Natural killer cell (primary cell): ENCODE data around the gene MIS18BP1. TPM values are rescaled to one million over a fixed set of nuclear protein-coding genes. Genes with fewer than 3 reads are reported as not detected.

Source experiments
- ATAC-seq, 3 donors: fragments of 150-1000 bp in 2 of 3; fragments of 200-7000 bp in 1 of 3; cut with Tn5 transposase; 1 replicate in 1 of 3; 2 replicates in 2 of 3; pipeline ENCODE4 v1.10.0; 2021; ENCODE audit warnings: mild to moderate bottlenecking in 2 of 3, moderate library complexity in 2 of 3
- DNase-seq, 2 donors: peaks; one replicate each; pipeline versions ENCODE4 v3.0.0 to v3.0.0-alpha.2; 2013 to 2021; ENCODE audit warnings: mixed read lengths in 1 of 2
- H3K27ac ChIP-seq: one replicate; pipeline ENCODE4 v1.5.1; 2013; ENCODE audit warnings: mild to moderate bottlenecking, low read length
- H3K27me3 ChIP-seq: one replicate; pipeline ENCODE4 v1.6.1; 2013; ENCODE audit warnings: low read length; ENCODE audit not compliant: control insufficient read depth, insufficient read depth
- H3K36me3 ChIP-seq: one replicate; pipeline ENCODE4 v1.6.1; 2013; ENCODE audit warnings: low read length; ENCODE audit not compliant: control insufficient read depth, insufficient read depth
- H3K4me1 ChIP-seq: one replicate; pipeline ENCODE4 v1.6.1; 2013; ENCODE audit warnings: low read length; ENCODE audit not compliant: control insufficient read depth, insufficient read depth
- H3K4me3 ChIP-seq: one replicate; pipeline ENCODE4 v1.5.1; 2013; ENCODE audit warnings: low read length
- H3K9me3 ChIP-seq: one replicate; pipeline ENCODE4 v1.6.1; 2013; ENCODE audit warnings: low read length; ENCODE audit not compliant: control insufficient read depth, insufficient read depth
- H3K27ac Mint-ChIP-seq, 2 donors: one replicate each; pipeline ENCODE4 v1.8.0; 2022; ENCODE audit warnings: mild to moderate bottlenecking in 2 of 2, mixed read lengths in 2 of 2, moderate library complexity in 1 of 2
- H3K27me3 Mint-ChIP-seq, 2 donors: one replicate each; pipeline ENCODE4 v1.8.0; 2022; ENCODE audit warnings: low read depth in 2 of 2, mixed read lengths in 2 of 2
- H3K36me3 Mint-ChIP-seq: one replicate; pipeline ENCODE4 v1.8.0; 2022; ENCODE audit warnings: mixed read lengths
- H3K4me1 Mint-ChIP-seq, 2 donors: one replicate each; pipeline ENCODE4 v1.8.0; 2022; ENCODE audit warnings: mixed read lengths in 2 of 2
- H3K4me3 Mint-ChIP-seq: one replicate; pipeline ENCODE4 v1.8.0; 2022; ENCODE audit warnings: mild to moderate bottlenecking, moderate library complexity, mixed read lengths
- H3K9me3 Mint-ChIP-seq, 2 donors: one replicate each; pipeline ENCODE4 v1.8.0; 2022; ENCODE audit warnings: mixed read lengths in 2 of 2
- CTCF ChIP-seq: fragments of 200-600 bp; IDR thresholded peaks from one replicate; pipeline ENCODE4 v1.8.0; 2022; ENCODE audit warnings: antibody characterized with exemption
- WGBS: methylation state at CpG from one replicate; pipeline ENCODE4 v1.1.7; 2013; ENCODE audit warnings: missing lambda C conversion rate; ENCODE audit not compliant: insufficient coverage; 5-methylcytosine and 5-hydroxymethylcytosine counted together
- intact Hi-C: fragments of 100-400 bp; cut with micrococcal nuclease; formaldehyde crosslinking; loops from one replicate; pipeline ENCODE4 v1.14.2; 2022
- total RNA-seq, 4 donors: library from RNA; stranded (reverse); fragments of 120-200 nt in 1 of 4; gene quantifications; one replicate each; pipeline versions ENCODE4 v1.2.3 to v1.2.4, GENCODE V29; 2013 to 2022

Gene MIS18BP1
- total RNA-seq, 3 donors from 2014 or later (not counting 1 experiment from before 2014, with no cell fraction given): 60.3 to 70.2 (median 66.3) TPM

GRCh38 chr14:45185100-45185814 lies 67.7 kb downstream of the MIS18BP1 start:
- intact Hi-C loops: no loop called here
- Mint-ChIP-seq H3K27me3 (no peaks in the 10 kb centered on the region), H3K4me3 (no peak overlapping the region), H3K36me3 (no peaks in the 10 kb centered on the region), H3K4me1 (no peaks in the 10 kb centered on the region), H3K9me3 (no peaks in the 10 kb centered on the region), H3K27ac (no peak overlapping the region)
- no CpG with 5 or more reads among the region's 2 CpGs for WGBS
- Histone ChIP-seq H3K4me3 (no peak overlapping the region), H3K27ac (no peak overlapping the region), H3K9me3 (no peaks in the 10 kb centered on the region), H3K27me3 (no peaks in the 10 kb centered on the region), H3K36me3 (peaks cover 4% of the 10 kb centered on the region), H3K4me1 (no peaks in the 10 kb centered on the region)
- DNase-seq (no peak), ATAC-seq (no peak)
- no peak for TF ChIP-seq CTCF

- Mint-ChIP-seq H3K4me1 (no peaks in the 10 kb centered on the region), H3K27ac (no peak overlapping the region), H3K4me3 (no peak overlapping the region), H3K27me3 (no peaks in the 10 kb centered on the region), H3K9me3 (no peaks in the 10 kb centered on the region), H3K36me3 (no peaks in the 10 kb centered on the region)
- Histone ChIP-seq H3K36me3 (no peaks in the 10 kb centered on the region), H3K27ac (no peak overlapping the region), H3K4me3 (no peak overlapping the region), H3K4me1 (no peaks in the 10 kb centered on the region), H3K9me3 (no peaks in the 10 kb centered on the region), H3K27me3 (no peaks in the 10 kb centered on the region)
- no peak for ATAC-seq
- intact Hi-C loops: no loop called here
- no peak for TF ChIP-seq CTCF
- DNase-seq: no peak
- WGBS: 98% methylated on average over 2 of the region's 3 CpGs
These were observed 71.2 kb downstream of the MIS18BP1 start for GRCh38 chr14:45181806-45182205.

GRCh38 chr14:45181329-45181728 lies 71.7 kb downstream of the MIS18BP1 start:
- Histone ChIP-seq H3K27me3 (no peaks in the 10 kb centered on the region), H3K9me3 (no peaks in the 10 kb centered on the region), H3K4me1 (no peaks in the 10 kb centered on the region), H3K36me3 (no peaks in the 10 kb centered on the region), H3K4me3 (no peak overlapping the region), H3K27ac (no peak overlapping the region)
- intact Hi-C loops: no loop called here
- no peak for TF ChIP-seq CTCF
- no peak overlapping the region for H3K27ac Mint-ChIP-seq
- no peak for DNase-seq
- no peaks in the 10 kb centered on the region for H3K4me1 Mint-ChIP-seq
- no peak overlapping the region for H3K4me3 Mint-ChIP-seq
- no CpG with 5 or more reads among the region's 5 CpGs for WGBS
- H3K9me3 Mint-ChIP-seq: no peaks in the 10 kb centered on the region
- ATAC-seq: no peak
- no peaks in the 10 kb centered on the region for H3K36me3 Mint-ChIP-seq
- H3K27me3 Mint-ChIP-seq: no peaks in the 10 kb centered on the region

GRCh38 chr14:45177076-45177475 lies 75.9 kb downstream of the MIS18BP1 start:
- Mint-ChIP-seq H3K4me1 (no peaks in the 10 kb centered on the region), H3K36me3 (no peaks in the 10 kb centered on the region), H3K27me3 (no peaks in the 10 kb centered on the region), H3K9me3 (no peaks in the 10 kb centered on the region), H3K4me3 (no peak overlapping the region), H3K27ac (no peak overlapping the region)
- intact Hi-C loops: no loop called here
- Histone ChIP-seq H3K27ac (no peak overlapping the region), H3K9me3 (no peaks in the 10 kb centered on the region), H3K4me1 (no peaks in the 10 kb centered on the region), H3K36me3 (peaks cover 6% of the 10 kb centered on the region), H3K27me3 (no peaks in the 10 kb centered on the region), H3K4me3 (no peak overlapping the region)
- 91% methylated on average over 5 of the region's 5 CpGs for WGBS
- no peak for TF ChIP-seq CTCF
- DNase-seq (no peak), ATAC-seq (no peak)
